Measurements from ENCODE around the gene CEP72.

Gene CEP72

GRCh38 chr5:634191-634590 lies 22.1 kb downstream of the CEP72 start:
- Histone ChIP-seq H3K4me3 (IDR thresholded peaks at IDR 0.05; ENCODE audit: insufficient read depth, low read depth, low read length) (no peak overlapping the region), H2AFZ (ENCODE audit: low read depth) (no peak overlapping the region), H4K20me1 (ENCODE audit: insufficient read depth) (no peaks in the 10 kb centered on the region), H3K9ac (no peak overlapping the region), H3K4me1 (ENCODE audit: low read depth, poor library complexity, severe bottlenecking) (no peaks in the 10 kb centered on the region), H3K4me2 (no peak overlapping the region), H3K27ac (no peak overlapping the region), H3K36me3 (ENCODE audit: insufficient read depth) (peaks cover 12% of the 10 kb centered on the region; the same call in 1 of the 2 replicates), H3K27me3 (ENCODE audit: insufficient read depth, low read depth) (no peaks in the 10 kb centered on the region; the same call in 1 of the 2 replicates), H3K79me2 (ENCODE audit: insufficient read depth, low read depth) (no peaks in the 10 kb centered on the region)
- TF ChIP-seq CTCF (conservative IDR thresholded peaks at IDR 0.05; ENCODE audit: low read depth, low read length): no peak

- no peaks in the 10 kb centered on the region for H3K4me1 ChIP-seq (ENCODE audit: low read depth, poor library complexity, severe bottlenecking)
- no peak for TF ChIP-seq CTCF (conservative IDR thresholded peaks at IDR 0.05; ENCODE audit: low read depth, low read length)
- H3K27me3 ChIP-seq (ENCODE audit: insufficient read depth, low read depth): no peaks in the 10 kb centered on the region; the same call in 1 of the 2 replicates
- no peaks in the 10 kb centered on the region for H3K79me2 ChIP-seq (ENCODE audit: insufficient read depth, low read depth)
- no peak overlapping the region for H3K4me3 ChIP-seq (IDR thresholded peaks at IDR 0.05; ENCODE audit: insufficient read depth, low read depth, low read length)
- no peaks in the 10 kb centered on the region for H4K20me1 ChIP-seq (ENCODE audit: insufficient read depth)
- H3K36me3 ChIP-seq (ENCODE audit: insufficient read depth): peaks cover 12% of the 10 kb centered on the region; the same call in 1 of the 2 replicates
- no peak overlapping the region for H2AFZ ChIP-seq (ENCODE audit: low read depth)
- H3K27ac ChIP-seq: no peak overlapping the region
- no peak overlapping the region for H3K9ac ChIP-seq
- no peak overlapping the region for H3K4me2 ChIP-seq
Measured at GRCh38 chr5:635306-636055, 23.3 kb downstream of the CEP72 start.

DNA sequence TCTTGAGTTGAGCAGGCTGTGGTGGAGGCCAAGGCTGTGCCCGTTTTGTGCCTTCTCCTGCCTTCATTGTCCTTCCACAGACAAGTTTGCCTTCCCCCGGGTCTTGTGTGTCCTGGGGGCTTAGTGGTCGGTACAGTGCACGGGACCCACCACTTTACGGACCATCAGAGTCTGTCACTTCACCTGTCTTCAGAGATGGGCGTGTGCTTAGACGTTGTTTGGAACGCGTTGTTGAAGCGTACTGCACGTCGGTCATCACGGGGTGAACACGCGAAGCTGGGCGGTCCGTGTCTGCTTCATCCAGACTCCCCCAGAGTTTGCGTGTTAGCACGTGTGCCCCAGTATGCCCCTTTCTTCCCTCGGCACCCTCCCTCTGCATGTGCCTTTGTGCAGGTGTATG lies 24.8 kb downstream of the CEP72 start:
- TF ChIP-seq CTCF (conservative IDR thresholded peaks at IDR 0.05; ENCODE audit: low read depth, low read length): no peak
- H3K27me3 ChIP-seq (ENCODE audit: insufficient read depth, low read depth): no peaks in the 10 kb centered on the region; the same call in 1 of the 2 replicates
- no peak overlapping the region for H3K9ac ChIP-seq
- no peak overlapping the region for H3K4me2 ChIP-seq
- H3K36me3 ChIP-seq (ENCODE audit: insufficient read depth): peaks cover 12% of the 10 kb centered on the region; the same call in 1 of the 2 replicates
- H3K4me1 ChIP-seq (ENCODE audit: low read depth, poor library complexity, severe bottlenecking): no peaks in the 10 kb centered on the region
- no peak overlapping the region for H2AFZ ChIP-seq (ENCODE audit: low read depth)
- no peaks in the 10 kb centered on the region for H4K20me1 ChIP-seq (ENCODE audit: insufficient read depth)
- no peaks in the 10 kb centered on the region for H3K79me2 ChIP-seq (ENCODE audit: insufficient read depth, low read depth)
- no peak overlapping the region for H3K27ac ChIP-seq
- no peak overlapping the region for H3K4me3 ChIP-seq (IDR thresholded peaks at IDR 0.05; ENCODE audit: insufficient read depth, low read depth, low read length)

DNA sequence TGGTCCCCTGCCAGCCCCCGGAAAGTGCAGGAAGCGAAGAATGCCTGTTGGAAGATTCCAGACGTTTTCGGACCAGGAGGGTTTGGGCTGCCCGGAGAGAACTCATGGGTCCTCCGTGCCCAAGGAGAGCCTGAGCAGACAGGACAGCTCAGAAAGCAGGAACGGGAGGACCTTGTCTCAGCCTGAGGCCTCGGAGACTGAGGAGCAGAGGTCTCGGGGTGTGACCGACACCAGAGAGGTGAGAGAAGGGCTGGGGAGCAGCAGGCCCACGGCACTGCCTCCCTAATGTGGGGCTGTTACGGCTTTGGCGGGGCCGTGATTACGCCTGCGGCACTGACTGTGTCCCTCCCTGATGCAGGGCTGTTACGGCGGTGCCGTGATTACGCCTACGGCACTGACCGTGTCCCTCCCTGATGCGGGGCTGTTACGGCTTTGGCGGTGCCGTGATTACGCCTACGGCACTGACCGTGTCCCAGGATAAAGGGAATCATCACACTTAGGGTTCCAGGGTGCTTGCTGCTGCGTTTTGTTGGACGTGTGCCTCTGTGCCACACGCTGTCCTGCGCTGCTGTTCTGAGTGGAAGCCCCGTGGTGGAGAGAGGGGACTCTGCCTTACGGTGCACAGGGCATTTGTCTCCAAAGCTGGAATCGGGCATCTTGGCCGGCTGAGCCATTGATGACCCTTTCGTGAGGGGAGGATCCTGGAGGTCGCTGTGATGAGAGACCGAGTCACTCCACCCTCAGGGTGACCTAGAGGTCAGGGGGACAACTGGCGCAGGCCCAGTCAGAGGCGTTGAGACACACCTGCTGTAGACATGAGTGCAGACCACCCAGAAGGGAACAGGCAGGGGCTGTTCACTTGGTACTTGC lies 25.7 kb downstream of the CEP72 start:
- H4K20me1 ChIP-seq (ENCODE audit: insufficient read depth): no peaks in the 10 kb centered on the region
- H3K4me3 ChIP-seq (IDR thresholded peaks at IDR 0.05; ENCODE audit: insufficient read depth, low read depth, low read length): no peak overlapping the region
- no peak overlapping the region for H3K27ac ChIP-seq
- H3K27me3 ChIP-seq (ENCODE audit: insufficient read depth, low read depth): no peaks in the 10 kb centered on the region; the same call in 1 of the 2 replicates
- no peak for TF ChIP-seq CTCF (conservative IDR thresholded peaks at IDR 0.05; ENCODE audit: low read depth, low read length)
- no peak overlapping the region for H3K9ac ChIP-seq
- H3K79me2 ChIP-seq (ENCODE audit: insufficient read depth, low read depth): no peaks in the 10 kb centered on the region
- H2AFZ ChIP-seq (ENCODE audit: low read depth): no peak overlapping the region
- no peak overlapping the region for H3K4me2 ChIP-seq
- H3K36me3 ChIP-seq (ENCODE audit: insufficient read depth): peaks cover 12% of the 10 kb centered on the region; the same call in 1 of the 2 replicates
- no peaks in the 10 kb centered on the region for H3K4me1 ChIP-seq (ENCODE audit: low read depth, poor library complexity, severe bottlenecking)

Data from KMS-11 (cell line).